HG02642 (cell line): ENCODE measurements around the gene CCIN.
"Not testable (repeated sequence)": the region's sequence is repeated elsewhere in the genome, so short reads cannot be mapped to it uniquely, and the experiment has no call there.

Experiments
- ATAC-seq: cut with Tn5 transposase; IDR thresholded peaks from one replicate; pipeline ENCODE4 v1.9.1; 2021; ENCODE audit warnings: mild to moderate bottlenecking; ENCODE audit not compliant: unreplicated experiment, poor library complexity

Gene CCIN

DNA sequence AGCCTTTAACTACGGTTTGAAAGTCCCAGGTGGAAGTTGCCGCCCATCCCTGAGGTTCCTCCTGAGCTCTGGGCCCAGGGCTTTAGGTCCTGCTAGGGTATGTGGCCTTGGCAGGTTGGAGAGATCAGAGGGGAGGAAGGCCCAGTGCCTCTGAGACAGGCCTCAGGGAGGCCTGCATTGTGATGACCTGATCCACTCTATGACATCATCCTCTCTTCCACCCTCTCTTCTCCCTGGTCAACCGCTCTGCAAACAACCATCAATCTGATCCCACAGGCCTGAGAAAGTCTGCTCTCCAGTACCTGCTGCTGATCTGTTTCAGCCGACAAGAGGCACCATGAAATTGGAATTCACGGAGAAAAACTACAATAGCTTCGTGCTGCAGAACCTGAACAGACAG lies at the start of gene CCIN:
TSS of gene CCIN (plus strand) at position 223 of the 400 bp plus-strand sequence. CDS start at position 338, 115 bp downstream.
- ATAC-seq: no peak

DNA sequence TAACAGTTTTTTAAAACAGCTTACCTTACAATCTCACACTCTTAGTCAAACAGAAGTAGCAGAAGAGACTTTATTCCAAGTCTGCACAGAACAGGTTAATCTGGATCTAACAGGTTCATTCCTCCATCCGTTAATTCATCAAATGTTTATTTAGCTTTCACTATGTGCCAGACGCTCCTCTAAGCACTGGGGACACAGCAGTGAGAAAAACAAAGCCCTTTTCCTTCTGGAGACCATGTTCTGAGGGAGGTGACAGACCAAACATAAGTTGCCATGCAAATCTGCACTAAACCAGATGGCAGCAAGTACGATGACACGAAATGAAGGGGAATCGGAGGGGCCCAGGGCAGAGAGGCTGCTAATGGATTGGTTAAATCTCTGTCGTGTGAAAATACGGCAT lies 49.7 kb upstream of the CCIN start:
- no peak for ATAC-seq

DNA sequence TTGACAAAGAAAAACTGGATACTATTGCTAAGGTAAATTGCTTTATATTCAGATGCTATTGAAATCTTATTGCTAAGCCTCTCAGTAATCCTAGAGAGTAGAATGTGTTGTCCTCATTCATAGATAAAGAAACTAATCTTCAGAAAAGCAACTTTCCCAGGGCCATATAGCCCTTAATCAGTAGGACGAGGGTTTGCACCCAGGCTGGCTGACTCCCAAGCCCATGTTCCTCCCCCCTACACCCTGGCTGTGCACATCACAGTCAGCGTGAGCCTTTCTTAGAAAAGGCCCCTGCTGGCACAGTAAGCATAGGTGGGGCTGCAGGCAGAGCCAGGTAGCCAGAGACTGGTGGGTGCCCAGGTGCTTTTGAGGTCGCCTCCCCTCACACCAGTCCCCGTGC lies 48.5 kb upstream of the CCIN start:
- no peak for ATAC-seq

DNA sequence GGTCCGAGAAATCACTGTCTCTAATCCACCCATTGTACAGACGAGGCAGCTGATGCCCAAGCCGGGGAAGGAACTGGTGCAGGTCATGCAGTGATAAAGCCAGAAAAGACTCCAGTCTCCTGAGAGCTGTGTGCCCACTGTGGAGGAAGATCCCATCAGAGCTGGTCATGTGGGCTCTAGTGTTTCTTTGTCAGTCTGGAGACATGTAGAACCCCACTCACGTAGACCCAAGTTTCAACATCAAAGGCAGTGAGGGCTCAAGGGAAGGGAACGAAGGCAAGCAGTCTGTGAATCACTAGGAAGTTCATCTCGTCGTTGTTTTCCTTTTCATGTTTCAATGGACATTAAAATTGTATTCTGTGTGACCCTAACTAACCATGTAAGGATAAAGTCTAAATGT lies 47.2 kb upstream of the CCIN start:
- no peak for ATAC-seq

DNA sequence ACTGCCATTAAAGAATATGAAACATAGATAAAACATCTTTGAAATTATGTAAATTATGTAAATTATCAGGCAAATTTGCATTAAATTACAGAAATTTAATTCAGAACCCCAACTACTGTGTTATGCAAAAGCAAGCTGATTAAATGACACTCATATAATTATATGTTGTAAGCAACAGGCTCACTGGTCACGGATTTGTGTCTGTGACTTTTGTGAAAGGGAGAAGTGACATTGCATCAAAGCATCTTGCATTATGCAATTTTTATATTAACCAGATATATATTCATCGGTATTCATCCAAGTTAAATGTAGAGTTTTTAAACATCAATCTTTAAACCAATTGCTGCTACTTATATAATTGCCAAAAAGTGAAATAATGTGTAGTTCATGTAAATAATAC lies 45.7 kb upstream of the CCIN start:
- no peak for ATAC-seq

DNA sequence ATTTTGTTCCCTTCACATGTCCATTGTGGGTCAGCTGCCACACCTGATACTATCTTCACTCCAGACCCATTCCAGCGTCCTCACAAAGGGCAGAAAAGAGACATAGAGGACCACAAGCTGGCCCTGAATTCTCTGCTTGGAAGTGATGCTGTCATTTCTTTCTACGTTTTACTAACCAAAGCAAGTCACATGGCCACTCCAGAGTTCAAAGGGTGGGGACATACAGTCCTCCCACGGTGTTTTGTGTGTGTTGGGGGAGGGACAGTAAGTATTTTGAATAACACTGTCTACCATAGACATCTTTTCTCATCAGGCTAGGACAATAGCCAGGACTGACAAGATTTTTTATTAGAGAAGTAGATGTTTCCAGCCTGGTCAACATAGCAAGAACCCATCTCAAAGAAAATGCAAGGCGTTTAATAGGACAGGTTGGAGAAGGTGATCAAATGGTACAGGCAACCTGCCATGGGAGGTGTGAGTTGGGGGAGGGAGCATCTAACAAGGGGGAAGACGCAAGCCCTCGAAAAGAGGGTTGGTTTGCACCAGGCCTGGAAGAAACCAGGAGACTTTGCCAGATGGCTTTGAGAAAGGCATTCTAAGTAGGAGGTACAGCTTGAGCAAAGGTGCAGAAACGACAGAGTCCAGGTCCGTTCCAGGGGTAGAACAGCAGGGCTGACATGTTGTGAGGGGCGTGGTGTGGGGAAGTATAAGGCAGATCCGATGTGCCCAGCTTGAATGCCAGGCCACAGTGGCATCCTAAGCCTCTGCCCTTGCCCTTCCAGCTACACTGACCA lies 43.9 kb upstream of the CCIN start:
- no peak for ATAC-seq

DNA sequence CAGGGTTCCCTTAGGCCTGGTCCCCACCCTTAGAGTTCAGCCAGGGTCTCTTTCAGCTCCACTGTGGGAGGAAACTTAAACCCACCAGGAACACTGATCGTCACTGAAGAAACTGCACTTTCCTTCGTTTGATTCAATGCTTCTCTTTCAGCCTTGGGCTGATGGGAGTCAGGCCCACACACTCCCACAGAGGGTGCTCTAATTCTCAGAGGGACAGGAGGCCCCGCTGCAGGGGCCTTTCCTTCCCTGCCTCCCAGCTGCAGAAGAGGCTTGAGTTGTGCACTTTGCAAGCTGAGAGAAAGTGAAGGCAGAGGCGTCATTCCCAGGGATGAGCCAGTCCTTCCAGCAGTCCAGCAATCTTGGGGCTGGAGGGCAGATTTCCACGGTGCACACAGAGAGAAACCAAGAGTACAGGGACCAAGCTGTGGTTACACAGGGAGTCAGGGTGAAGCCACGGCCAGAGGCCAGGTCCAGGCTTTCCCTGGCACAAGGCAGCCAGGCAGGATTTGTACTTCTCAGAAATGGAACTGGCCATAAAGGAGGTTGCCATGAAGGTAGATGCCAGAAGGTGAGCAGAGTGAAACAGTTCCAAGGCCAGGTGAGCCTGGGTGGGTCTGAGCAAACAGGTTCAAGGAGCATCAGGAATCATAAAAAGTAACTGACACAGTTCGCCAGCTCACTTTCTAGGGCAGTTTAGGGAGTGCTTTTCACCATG lies 43.0 kb upstream of the CCIN start:
- ATAC-seq: no peak

DNA sequence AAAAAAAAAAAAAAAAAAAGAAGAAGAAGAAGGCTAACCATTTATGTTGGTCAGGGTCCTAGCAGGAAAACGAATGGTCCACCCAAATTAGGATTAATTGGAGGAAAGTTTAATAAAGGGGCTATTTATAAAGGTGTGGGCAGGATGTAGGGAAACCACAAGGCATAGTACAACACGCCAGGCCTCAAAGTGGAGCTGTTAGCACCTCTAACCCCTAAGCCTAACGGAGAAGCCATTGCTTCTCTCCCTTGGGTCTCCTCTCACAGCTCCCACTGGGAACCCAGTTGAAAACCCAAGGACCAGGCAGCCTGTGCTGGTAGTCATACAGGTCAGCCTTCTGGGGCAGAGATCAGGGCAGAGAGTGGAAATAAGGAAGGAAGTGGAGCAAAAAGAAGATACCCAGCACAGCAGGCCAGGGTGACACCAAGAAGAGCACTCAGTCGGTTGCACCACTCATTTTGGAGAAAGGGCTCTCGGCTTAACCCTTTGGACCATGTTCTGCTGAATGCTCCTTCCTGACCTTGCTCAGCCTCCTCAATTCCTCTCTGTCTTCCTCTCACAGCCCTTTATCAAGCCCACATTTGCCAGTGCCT lies 41.4 kb upstream of the CCIN start:
- ATAC-seq: no peak

DNA sequence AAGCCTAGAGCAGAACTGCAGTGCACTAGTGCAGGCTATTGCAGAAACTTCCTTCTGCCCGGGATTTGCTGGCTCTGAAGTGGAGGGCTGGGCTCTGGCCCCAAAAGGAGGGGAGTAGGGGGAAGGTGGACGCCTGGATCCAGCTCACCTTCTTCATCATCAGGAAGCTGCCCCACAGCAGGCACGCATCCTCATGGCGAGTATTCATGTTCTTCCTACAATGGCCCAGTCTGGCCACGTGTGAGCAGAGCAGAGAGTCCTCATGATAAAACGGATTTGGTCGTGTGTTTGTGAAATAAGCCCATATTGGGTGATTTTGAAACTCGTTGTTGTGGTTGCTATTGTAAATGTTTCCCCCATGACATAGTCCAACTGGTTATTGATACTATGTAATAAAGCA lies 40.8 kb upstream of the CCIN start:
- no peak for ATAC-seq

DNA sequence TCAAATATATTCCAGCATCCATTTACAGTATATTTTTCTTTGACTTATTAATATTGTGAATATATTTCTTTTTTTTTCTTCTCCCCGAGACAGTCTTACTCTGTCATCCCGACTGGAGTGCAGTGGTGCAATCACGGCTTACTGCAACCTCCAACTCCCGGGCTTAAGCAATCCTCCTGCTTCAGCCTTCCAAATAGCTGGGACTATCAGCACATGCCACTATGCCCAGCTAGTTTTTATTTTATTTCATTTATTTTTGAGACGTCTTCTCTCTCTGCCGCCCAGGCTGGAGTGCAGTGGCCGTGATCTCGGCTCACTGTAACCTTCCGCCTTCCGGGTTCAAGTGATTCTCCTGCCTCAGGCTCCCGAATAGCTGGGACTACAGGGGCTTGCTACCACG lies 40.0 kb upstream of the CCIN start:
- ATAC-seq: no peak

DNA sequence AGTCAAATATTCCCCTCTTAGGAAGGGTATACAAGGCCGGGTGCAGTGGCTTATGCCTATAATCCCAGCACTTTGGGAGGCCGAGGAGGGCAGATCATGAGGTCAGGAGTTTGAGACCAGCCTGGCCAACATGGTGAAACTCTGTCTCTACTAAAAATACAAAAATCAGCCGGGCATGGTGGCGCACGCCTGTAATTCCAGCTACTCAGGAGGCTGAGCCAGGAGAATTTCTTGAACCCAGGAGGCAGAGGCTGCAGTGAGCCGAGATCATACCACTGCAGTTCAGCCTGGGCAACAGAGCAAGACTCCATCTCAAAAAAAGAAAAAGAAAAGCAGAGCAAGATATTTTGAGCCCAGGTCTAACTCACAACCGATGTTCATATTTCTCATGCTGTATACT lies 37.5 kb upstream of the CCIN start:
- not testable (repeated sequence) for ATAC-seq

DNA sequence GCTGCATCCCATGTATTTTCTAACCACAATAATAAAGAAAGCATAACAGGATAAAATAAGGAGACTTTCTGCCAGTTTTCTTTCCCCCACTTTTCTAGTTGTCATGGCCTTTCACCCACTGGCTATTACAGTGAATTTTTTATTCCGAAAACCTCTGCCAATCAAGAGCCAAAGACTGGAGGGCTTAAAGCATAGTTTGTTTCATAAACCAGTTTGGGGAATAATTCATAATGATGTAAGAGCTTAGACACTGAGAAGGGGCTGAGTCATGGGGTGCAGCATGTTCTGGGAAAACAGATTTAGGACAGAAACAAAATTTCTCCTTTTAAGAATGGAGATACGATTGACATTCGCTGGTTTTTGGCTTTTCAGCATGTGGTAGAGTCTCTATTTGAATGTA lies 37.1 kb upstream of the CCIN start:
- no peak for ATAC-seq

DNA sequence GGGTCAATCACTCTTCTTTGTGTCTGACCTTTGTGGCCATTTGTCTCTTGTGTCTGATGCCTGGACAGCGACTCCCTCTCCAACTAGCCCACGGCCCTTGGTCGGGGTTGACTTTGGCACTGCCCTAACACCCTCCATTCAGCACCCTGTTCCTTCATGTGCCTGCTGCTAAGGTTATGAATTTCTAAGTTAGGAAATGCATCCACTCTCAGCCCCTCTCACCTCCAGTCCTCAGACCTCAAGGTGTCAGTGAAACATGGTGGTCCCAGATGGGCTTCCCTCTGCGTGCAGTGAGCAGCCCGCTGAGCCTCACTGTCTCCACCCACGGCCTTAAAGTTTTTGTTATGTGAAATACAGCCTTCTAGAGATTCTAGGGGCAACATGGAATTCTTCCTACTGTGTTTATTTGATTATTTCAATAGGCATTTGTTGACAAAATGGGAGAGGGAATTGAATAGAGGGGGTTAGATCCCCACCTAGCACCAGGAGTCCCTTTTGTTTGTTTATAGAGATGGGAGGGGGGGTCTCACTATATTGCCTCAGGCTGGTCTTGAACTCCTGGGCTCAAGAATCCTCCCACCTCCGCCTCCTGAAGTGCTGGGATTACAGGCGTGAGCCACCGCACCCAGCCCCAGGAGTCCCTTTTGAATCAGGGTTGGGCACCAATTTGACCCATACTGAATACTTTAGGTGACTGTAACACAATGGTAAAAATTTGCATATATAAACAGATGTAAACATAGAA lies 34.3 kb upstream of the CCIN start:
- ATAC-seq: no peak

DNA sequence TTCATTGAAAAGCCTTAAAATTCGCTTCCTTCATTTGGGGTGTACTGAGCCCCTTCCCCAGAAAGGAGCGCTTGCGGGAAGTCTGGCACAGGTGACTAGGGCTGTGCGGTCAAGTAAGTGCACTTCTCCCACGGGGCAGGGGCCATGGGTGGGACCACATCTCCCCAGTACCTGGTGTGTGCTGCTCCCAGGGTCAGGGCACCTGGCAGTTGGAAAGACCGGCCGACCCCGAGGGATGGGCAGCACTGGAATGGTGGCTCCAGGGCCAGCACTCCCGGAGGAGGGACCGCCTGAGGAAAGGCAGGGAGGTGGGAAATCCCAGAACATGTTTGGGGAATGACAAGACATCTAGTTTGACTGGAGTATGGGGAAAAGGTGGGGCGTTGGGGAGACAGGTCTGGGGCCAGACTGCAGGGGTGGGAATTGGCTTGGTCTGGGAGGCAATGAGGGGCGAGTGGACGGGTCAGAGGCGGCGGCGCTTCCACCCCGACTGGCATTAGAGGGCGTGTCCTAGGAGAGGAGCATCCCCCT lies 33.4 kb upstream of the CCIN start:
- no peak for ATAC-seq

DNA sequence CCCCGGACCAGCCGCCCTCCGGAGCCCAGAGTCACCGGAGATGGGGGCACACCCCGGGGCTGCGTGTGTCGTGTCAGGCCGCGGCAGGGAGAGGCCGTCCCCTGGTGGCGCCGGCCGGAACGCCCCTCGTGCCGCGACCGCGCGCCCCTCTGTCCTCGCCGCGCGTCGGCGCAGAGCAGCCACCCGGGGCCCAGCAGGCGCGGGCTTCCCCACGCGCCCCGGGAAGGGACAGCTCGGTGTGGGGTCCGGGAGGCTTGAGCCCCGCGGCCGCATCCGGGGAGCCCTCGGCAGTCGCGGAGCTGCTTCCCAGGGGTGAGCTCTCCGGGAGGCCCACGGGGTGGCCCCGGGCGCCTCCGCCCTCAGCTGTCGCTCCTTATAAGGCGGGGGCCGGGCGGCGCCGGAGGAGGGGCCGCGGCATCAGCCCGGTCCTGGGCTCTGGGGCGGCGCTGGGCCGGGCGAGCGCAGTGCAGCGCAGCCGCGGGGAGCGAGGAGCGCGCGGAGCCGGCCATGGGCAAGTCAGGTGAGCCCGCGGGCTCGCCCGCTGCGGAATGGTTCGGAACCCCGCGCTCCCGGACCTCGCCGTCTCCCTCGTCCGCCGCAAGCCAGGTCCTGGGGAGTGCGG lies 32.8 kb upstream of the CCIN start, which contains the start of gene GLIPR2:
TSS of gene GLIPR2 (plus strand) at position 462 of the 622 bp plus-strand sequence. CDS start at position 508, 46 bp downstream.
- peak; percentile 94 for ATAC-seq

DNA sequence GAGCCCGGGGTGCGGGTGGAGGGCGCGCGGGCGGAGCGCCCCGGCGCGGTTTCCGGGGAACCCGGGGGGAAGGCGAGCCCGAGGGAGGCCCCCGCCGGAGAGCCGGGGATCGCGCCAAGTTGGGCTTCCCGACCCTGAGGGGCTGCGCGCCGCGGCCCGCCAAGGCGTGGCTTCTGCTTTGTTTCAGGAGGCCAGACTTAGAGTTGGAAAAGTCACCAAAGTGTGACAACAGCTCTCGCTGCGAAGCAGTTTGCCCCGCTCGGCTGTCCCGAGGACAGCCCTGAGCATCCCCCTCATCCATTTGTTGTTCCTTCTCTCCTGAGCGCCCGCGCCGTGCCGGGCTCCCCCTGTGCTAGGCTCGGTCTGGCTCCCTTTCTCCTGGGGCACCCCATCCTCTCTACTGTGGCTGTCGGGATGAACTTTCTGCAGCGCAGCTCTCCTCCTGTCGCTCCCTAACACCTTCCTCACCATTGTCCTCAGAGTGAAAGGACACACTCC lies 32.2 kb upstream of the CCIN start:
- ATAC-seq: peak; percentile 41

DNA sequence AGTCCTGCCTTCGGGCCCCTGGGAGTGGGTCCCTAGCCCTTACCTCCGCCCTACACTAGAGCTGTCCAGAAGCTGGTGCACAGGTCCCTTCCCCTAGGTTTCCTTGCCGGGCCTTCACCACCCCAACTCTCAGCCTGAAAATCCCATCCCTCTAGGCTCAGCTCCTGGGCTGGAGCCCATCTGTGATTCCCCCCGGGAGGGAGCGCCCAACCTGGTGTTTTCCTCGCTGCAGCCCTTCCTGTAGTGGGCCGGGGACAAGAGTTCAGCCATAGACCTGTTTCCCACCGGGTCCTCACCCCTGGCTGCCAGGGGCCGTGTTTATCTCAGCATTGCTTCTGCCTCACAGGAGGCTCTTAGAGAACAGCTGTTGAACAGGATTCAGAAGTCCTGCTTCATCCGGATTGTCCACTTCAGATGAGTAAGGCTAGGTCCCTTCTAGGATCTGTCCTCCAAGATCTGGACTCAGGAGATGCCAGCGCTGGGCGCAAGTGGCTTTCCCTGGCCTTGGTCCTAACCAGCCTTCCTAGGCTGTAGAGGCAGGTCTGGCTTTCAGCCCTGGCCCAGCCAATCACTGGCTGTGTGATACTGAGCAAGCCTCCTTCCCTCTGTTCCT lies 31.7 kb upstream of the CCIN start:
- no peak for ATAC-seq

DNA sequence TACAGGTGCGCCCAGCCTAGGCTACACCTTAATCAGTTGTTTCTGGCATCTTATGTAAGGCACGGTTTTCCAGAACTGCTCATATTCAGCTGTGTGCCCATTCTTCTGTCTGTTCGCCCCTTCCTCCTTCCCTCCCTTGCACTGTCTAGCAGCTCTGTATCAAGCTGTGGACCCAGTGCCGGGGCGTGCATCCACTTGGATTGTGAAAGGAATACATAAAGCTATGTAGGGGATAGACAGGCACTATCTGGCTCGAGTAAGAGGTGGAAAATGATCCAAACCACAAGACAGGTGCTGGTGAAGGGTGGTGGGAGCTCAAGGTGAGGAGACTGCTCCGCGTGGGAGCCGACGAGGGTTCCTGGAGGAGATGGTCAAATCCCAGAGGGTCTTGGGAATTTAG lies 30.7 kb upstream of the CCIN start:
- no peak for ATAC-seq

DNA sequence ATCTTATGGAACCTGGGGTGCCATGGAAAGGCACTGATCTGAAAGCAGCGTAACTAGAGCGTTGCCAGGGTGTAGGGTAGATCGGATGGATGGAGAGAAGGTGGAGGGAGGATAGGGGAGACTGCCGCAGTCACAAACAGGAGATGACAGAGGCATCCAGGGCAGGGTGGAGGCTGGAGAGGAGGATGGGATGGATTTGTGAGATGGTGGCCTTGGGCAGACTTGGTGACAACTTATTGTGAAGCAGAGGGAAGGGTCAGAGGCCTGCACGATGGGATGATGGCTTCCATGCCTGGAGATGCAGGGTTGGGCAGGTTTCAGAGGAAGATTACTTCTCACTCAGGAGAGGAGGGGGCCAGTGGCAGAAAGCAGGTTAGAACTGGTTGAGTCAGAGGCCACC lies 30.3 kb upstream of the CCIN start:
- ATAC-seq: no peak
